ENCODE measurements around the gene RMDN3.

GRCh38 chr15:40756938-40757337 lies 1.9 kb upstream of the RMDN3 start:
- TF ChIP-seq CTCF (IDR thresholded peaks at IDR 0.05; ENCODE audit: insufficient read depth, low read length), result no peak
- TF ChIP-seq SPI1 (IDR thresholded peaks at IDR 0.05; ENCODE audit: borderline replicate concordance, low read depth), result no peak
- TF ChIP-seq POLR2AphosphoS5 (IDR thresholded peaks at IDR 0.05; ENCODE audit: low read depth), result no peak
- no peak for TF ChIP-seq REST (IDR thresholded peaks at IDR 0.05; ENCODE audit: insufficient replicate concordance, low read depth)
